Nephron progenitor cell (in vitro differentiated cells): ENCODE data around the gene LRBA.

Experiments
- DNase-seq: peaks from one replicate; pipeline ENCODE4 v3.0.0; 2021
- H3K27ac Mint-ChIP-seq: 2 replicates; pipeline ENCODE4 v1.8.0; 2021; ENCODE audit warnings: mild to moderate bottlenecking, moderate library complexity, mixed read lengths
- H3K27me3 Mint-ChIP-seq: 2 replicates; pipeline ENCODE4 v1.8.0; 2021; ENCODE audit warnings: mild to moderate bottlenecking, low read depth, mixed read lengths; ENCODE audit not compliant: poor library complexity
- H3K36me3 Mint-ChIP-seq: 2 replicates; pipeline ENCODE4 v1.8.0; 2021; ENCODE audit warnings: low read depth, mixed read lengths
- H3K4me1 Mint-ChIP-seq: 2 replicates; pipeline ENCODE4 v1.8.0; 2021; ENCODE audit warnings: mixed read lengths
- H3K4me3 Mint-ChIP-seq: 2 replicates; pipeline ENCODE4 v1.8.0; 2021; ENCODE audit warnings: mild to moderate bottlenecking, moderate library complexity, mixed read lengths
- H3K9me3 Mint-ChIP-seq: 2 replicates; pipeline ENCODE4 v1.8.0; 2021; ENCODE audit warnings: mild to moderate bottlenecking, moderate library complexity, mixed read lengths
- CTCF ChIP-seq: fragments of 200-600 bp; sonication (generic); IDR thresholded peaks from 2 replicates; pipeline ENCODE4 v1.5.0; 2021; ENCODE audit warnings: antibody characterized with exemption

Gene LRBA

GRCh38 chr4:150581641-150582051 lies 433.4 kb downstream of the LRBA start:
- DNase-seq: peak; percentile 50
- H3K27me3 Mint-ChIP-seq: peaks cover 88% of the 10 kb centered on the region
- peaks cover 56% of the 10 kb centered on the region for H3K4me1 Mint-ChIP-seq
- H3K27ac Mint-ChIP-seq: no peak overlapping the region
- H3K36me3 Mint-ChIP-seq: no peaks in the 10 kb centered on the region
- no peak for TF ChIP-seq CTCF
- peak overlapping the region; percentile 81 for H3K4me3 Mint-ChIP-seq
- H3K9me3 Mint-ChIP-seq: no peaks in the 10 kb centered on the region

GRCh38 chr4:150581056-150581605 lies 434.0 kb downstream of the LRBA start:
- TF ChIP-seq CTCF: no peak
- Mint-ChIP-seq H3K4me3 (peak overlapping the region; percentile 81), H3K27me3 (peaks cover 82% of the 10 kb centered on the region), H3K4me1 (peaks cover 56% of the 10 kb centered on the region), H3K9me3 (no peaks in the 10 kb centered on the region), H3K36me3 (no peaks in the 10 kb centered on the region), H3K27ac (no peak overlapping the region)
- DNase-seq: no peak

GRCh38 chr4:150580306-150580705 lies 434.8 kb downstream of the LRBA start:
- no peaks in the 10 kb centered on the region for H3K9me3 Mint-ChIP-seq
- H3K36me3 Mint-ChIP-seq: no peaks in the 10 kb centered on the region
- H3K4me1 Mint-ChIP-seq: peaks cover 56% of the 10 kb centered on the region
- no peak overlapping the region for H3K27ac Mint-ChIP-seq
- DNase-seq: no peak
- H3K27me3 Mint-ChIP-seq: peaks cover 81% of the 10 kb centered on the region
- peak overlapping the region; percentile 84 for H3K4me3 Mint-ChIP-seq
- no peak for TF ChIP-seq CTCF

GRCh38 chr4:150579551-150580234 lies 435.4 kb downstream of the LRBA start:
- no peak for TF ChIP-seq CTCF
- peak overlapping the region; percentile 84 for H3K4me3 Mint-ChIP-seq
- no peaks in the 10 kb centered on the region for H3K9me3 Mint-ChIP-seq
- H3K36me3 Mint-ChIP-seq: no peaks in the 10 kb centered on the region
- H3K27me3 Mint-ChIP-seq: peaks cover 78% of the 10 kb centered on the region
- peaks cover 56% of the 10 kb centered on the region for H3K4me1 Mint-ChIP-seq
- H3K27ac Mint-ChIP-seq: no peak overlapping the region
- peak; percentile 65 for DNase-seq

- Mint-ChIP-seq H3K36me3 (no peaks in the 10 kb centered on the region), H3K27me3 (peaks cover 70% of the 10 kb centered on the region), H3K4me3 (peak overlapping the region; percentile 84), H3K27ac (no peak overlapping the region), H3K9me3 (no peaks in the 10 kb centered on the region), H3K4me1 (peaks cover 48% of the 10 kb centered on the region)
- peak; percentile 38 for DNase-seq
- TF ChIP-seq CTCF: no peak
These were observed 436.2 kb downstream of the LRBA start for GRCh38 chr4:150578745-150579501.
